HG02571 (cell line): ENCODE results near the gene TMEM269.
"Not testable (repeated sequence)": the region's sequence is repeated elsewhere in the genome, so short reads cannot be mapped to it uniquely, and the experiment has no call there.

Experiments
- ATAC-seq: cut with Tn5 transposase; IDR thresholded peaks from one replicate; pipeline ENCODE4 v1.9.1; 2021; ENCODE audit warnings: mild to moderate bottlenecking, moderate library complexity; ENCODE audit not compliant: unreplicated experiment

TMEM269 gene

DNA sequence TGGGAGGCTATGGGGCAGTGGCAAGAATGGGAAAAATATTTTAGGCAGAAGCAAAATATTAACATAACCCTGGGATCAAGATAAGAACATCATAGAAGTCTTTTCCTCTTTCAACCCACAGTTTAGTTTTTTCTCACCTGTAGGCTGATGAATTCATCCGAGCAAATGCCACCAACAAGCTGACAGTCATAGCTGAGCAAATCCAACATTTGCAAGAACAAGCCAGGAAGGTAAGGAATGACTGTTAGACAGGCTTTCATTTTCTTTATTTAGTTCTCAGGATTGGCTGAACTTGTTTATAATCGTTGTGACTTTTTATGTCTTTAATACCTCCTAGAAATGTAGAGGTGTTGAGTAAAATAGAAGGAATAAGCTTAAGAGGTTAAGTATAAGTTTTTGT is 11.4 kb upstream of the TMEM269 start:
- ATAC-seq = no peak

DNA sequence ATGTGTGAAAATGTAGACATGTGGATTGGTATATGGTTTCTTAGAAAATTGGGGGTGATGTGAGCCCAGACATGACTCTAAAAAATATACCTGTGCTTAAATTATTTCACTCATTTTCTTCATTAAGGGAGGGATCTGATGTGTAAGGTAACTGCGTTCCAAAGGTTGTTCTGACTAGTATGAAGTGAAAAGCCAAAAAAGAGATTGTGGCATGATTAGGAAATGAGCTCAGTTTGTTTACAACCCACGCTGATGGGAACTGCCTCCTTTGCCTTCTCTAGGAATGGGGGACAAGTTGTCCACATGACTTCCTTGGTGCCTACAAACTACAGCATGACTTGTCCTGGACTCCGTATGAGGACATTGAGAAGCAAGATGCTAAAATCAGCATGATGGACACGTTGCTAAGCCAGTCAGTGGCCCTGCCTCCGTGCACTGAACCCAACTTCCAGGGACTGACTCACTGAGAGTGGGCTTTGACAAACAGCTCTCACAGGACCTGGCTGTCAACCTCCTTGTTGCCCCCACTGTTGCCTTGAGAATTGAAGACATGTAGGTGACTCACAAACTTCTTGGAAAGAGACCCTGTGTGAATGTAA is 9.8 kb upstream of the TMEM269 start:
- no peak for ATAC-seq

DNA sequence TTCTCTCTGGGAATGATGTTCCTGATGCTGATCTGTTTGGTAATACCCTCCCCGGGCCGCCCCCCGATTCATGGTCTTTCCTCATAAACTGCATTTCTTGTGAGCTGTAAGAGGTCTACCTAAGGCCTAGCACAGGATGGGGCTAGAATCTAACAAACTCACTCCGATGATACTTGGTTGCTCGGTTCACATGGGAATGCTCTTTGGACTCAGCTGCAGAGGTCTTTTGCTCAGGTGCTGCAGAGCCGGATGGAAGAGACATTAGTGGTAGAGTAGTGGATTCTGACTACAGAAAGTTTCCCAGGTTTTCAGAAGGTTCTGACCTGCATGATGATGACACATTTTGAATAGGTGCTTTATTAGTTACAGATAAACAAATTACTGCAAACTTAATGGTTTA is 8.3 kb upstream of the TMEM269 start:
- ATAC-seq = no peak

DNA sequence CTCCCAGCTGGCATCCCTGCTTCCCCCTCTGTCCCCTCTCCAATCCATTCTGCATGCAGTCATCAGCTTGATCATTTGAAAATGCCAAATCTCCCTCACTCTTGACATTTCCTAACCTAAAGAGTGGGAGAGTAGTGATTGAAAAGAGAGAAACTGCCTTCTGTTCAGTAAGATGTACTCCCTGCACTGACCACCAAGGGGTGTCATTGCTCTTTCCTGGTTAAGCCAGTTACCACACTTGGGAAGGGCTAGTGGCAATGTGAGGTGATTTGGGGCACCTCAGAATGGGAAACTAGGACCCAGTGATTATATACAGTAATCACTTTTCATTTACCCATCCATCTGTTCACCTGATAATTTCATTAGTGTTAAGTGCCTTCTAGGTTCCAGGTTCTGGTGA is 6.9 kb upstream of the TMEM269 start:
- no peak for ATAC-seq

GRCh38 chr1:42779725-42780124 is 5.1 kb upstream of the TMEM269 start:
- no peak for ATAC-seq

DNA sequence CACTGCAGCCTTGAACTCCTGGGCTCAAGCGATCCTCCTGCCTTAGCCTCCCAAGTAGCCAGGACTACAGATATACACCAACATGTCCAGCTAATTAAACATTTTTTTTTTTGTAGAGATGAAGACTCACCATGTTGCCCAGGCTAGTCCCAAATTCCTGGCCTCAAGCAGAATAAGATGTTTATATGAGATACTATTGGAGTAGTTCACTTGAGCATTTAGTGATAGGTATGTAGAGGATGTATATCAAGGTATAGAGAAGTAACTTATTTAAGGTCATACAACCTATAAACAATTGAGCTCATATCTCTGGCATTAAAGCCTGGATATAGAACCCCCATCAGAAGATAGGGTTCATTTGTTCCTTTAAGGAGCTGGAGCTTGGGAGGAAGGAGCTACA is 4.6 kb upstream of the TMEM269 start:
- ATAC-seq = no peak

DNA sequence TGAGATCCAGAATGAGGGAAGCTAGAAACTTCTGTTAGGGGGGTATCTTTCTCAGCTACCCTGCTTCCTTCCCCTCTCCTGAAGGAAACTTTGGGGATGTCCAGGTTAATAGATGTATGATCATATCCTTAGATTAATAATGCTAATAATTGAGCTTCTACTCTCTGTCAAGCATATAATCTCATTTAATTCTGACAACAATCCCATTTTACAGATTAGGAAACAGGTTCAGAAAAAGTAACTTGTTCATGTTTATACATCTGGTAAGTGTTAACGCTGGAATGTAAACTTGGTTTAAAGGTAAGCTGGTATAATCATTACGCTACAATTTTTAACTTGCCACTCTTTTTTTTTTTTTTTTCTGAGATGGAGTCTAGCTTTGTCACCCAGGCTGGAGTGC is 1.7 kb upstream of the TMEM269 start:
- no peak for ATAC-seq

DNA sequence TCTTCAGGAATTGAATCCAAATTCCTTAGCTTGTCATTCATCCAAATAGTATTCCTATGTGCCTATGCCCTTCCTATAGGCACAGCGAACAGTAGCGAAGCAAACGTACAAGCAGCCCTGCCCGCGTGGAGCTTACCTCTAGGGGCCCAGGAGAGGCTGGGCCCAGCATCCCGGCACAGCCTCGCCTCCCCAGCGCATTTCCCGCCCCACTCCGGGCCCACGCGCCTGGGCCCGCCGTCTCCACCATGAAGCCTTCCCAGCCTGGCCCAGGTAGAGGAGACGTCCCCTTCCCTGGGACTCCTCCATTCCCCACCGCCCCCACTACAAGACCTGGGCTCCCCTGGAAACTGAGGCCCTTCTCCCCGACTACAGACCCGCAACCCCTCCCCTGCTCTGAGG is 245 bp upstream of the TMEM269 start:
- ATAC-seq = no peak

DNA sequence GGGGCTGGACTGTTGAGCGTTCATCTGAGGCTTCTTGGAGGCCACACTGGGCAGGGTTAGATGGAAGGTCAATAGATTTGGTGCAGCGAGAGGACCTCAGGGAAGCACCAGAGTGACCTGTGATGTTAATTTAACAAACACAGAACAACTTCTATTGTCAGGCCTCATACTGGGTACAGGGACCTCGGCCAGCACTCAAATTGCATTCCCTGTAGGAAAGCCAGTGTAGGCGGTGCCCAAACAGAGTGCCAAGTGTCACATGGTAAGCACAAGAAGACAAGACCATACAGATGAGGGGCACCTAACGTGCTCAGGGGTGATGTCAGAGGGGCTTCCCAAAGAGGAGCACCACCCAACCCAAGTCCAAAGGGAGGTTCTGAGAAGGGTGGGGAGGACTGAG is 1.3 kb downstream of the TMEM269 start:
- ATAC-seq = no peak

DNA sequence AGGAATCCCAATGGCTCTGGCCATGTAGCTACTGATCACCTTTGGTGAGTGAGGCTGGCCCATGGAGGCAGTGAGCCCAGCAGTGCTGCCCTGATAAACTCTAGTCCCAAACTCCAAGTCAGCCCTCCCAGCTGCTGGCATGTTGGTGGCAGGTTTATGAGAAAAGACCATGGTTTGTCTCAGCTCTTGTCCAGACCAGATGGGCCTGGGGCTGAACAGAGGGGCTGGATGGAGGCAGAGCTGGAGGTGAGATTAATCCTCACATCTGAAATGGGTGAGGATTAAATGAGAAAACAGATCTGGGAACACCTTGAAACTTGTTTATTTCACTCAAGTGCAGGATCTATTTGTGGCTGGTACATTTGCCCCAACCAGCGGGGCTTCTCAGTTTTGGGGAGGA is 3.2 kb downstream of the TMEM269 start:
- ATAC-seq = no peak

DNA sequence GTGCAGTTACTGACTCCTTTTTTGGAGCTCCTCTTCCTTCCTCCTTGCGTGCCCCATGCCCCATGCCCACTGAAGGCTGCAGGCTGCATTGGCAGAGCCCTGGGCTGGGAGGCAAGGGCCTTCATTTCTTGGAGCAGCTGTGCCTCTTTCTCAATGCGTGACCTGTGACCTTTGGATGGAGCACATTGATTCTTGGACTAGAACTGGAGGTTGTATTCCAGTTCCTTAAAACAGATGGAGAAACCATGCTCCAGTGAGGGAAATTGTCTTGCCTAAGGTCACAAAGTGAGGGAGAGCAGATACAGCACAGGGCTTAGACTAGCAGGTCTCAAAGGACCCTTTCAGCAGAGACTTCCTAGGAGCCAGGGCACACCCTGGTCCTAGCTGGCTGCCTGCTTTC is 9.0 kb downstream of the TMEM269 start:
- ATAC-seq = no peak

GRCh38 chr1:42797414-42797813 is 12.6 kb downstream of the TMEM269 start:
- ATAC-seq = no peak

- ATAC-seq = no peak
Measured at GRCh38 chr1:42797979-42798378, 13.2 kb downstream of the TMEM269 start.

GRCh38 chr1:42801832-42802473 is 17.2 kb downstream of the TMEM269 start:
- ATAC-seq = no peak

- ATAC-seq = no peak
Measured at GRCh38 chr1:42806171-42806570, 21.4 kb downstream of the TMEM269 start.

- no peak for ATAC-seq
Measured at GRCh38 chr1:42806593-42806992, 21.8 kb downstream of the TMEM269 start.

DNA sequence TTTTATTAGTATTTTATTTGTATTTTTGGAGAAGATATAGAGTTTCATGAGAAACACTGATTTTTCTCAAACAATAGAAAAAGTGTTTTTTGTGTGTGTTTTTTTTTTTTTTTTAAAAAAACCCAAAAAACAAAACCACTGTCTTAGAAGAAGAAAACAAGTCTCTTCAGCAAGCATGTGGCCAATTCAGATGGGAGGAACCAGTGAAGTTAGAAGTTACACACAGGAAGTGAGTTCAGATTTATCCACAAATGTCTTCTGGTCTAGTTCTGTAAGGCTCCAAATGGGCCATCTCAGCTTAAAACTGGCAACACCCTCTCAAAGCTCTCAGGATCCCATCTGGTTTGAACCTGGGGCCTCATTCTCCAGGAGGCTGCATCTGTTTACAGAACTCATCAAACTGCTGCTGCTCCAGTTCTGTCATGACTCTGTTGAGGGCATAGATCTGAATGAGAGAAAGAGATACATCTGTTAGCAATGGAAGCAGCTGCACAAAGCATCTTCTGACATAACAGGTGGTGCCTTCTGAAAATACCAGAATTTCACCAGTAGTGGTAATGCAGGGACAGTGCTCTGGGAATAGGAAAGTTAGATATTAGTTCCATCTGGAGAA is 22.4 kb downstream of the TMEM269 start:
- no peak for ATAC-seq

- not testable (repeated sequence) for ATAC-seq
Measured at GRCh38 chr1:42814815-42815214, 30.0 kb downstream of the TMEM269 start.

- ATAC-seq = no peak
Measured at GRCh38 chr1:42815941-42816584, 31.3 kb downstream of the TMEM269 start.

DNA sequence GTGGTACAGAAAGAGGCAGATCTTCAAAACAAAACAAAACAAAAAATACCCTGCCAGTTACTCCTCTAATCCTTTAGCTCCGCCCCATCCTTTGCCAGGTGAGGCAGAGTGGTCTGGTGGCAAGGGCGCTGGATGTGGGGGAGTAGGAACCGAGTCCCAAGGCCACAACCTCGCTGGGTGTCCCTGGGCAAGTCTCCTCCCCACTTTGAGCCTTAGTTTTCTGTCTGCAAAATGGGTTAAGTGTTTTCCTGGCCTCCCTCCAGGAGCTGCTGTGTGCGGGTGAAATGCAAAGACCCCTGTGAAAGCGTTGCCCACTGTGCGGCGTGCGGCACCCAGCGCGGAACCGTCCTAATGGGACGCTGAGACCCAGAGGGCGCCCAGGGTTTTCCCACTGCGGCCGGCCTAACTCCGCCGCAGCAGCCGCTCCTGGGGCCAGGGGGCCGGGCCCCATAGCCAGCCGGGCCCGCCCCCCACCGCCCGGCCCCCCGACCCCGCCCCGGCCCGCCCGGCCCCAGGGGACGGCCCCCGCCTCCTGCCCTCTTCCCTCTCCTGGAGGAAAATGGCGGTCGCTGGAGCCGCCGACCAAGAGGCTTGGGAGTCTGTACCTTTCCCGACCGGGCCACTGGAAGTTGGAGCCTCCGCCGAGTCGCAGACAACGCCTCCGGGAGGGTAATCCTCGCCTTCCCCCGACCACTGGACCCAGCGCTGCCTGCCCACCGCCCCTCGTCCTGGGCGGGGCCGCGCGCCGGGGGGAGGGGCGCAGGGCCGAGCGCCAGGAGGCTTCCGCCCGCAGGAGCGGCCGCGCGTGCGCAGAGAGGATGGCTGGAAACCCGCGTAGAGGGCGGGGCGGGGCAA is 32.0 kb downstream of the TMEM269 start, which contains the start of the genes ERMAP and SVBP:
ERMAP (plus strand) TSS at position 538 of the 855 bp plus-strand sequence. CDS start 13,327 bp downstream, outside the sequence.
SVBP (minus strand) TSS at position 813 of the 855 bp plus-strand sequence. CDS start 853 bp downstream, outside the sequence.
- ATAC-seq = peak; percentile 80

GRCh38 chr1:42817440-42817767 is 32.6 kb downstream of the TMEM269 start:
- ATAC-seq = no peak
